GM23338 (cell line): ENCODE results near the gene NIPAL1. TPM values are rescaled to one million over a fixed set of nuclear protein-coding genes. Genes with fewer than 3 reads are reported as not detected.

Experiments used
- ATAC-seq: fragments of 200-7000 bp; cut with Tn5 transposase; 3 replicates; pipeline ENCODE4 v1.9.1; 2020
- DNase-seq: peaks from one replicate; pipeline ENCODE4 v3.0.0-alpha.2; 2015; ENCODE audit warnings: low spot score
- H2AFZ ChIP-seq: fragments of 200-600 bp; sonication (generic); 2 replicates; pipeline ENCODE4 v1.8.0; 2016; ENCODE audit warnings: antibody characterized with exemption, mild to moderate bottlenecking, moderate library complexity
- H3F3A ChIP-seq: fragments of 200-600 bp; sonication (generic); replicated peaks from 2 replicates; pipeline ENCODE4 v1.8.0; 2017; ENCODE audit warnings: antibody characterized with exemption, mixed run types, low read depth
- H3K27ac ChIP-seq: fragments of 200-600 bp; sonication (generic); 2 replicates; pipeline ENCODE4 v1.6.1; 2016; ENCODE audit warnings: low read depth
- H3K27me3 ChIP-seq: fragments of 200-600 bp; sonication (generic); 2 replicates; pipeline ENCODE4 v1.8.0; 2016; ENCODE audit warnings: mild to moderate bottlenecking, mixed run types, moderate library complexity; ENCODE audit not compliant: insufficient read depth
- H3K36me3 ChIP-seq: fragments of 200-600 bp; sonication (generic); 2 replicates; pipeline ENCODE4 v1.8.0; 2016; ENCODE audit warnings: mild to moderate bottlenecking; ENCODE audit not compliant: insufficient read depth
- H3K4me1 ChIP-seq: fragments of 200-600 bp; sonication (generic); 2 replicates; pipeline ENCODE4 v1.8.0; 2016; ENCODE audit warnings: mild to moderate bottlenecking, moderate library complexity; ENCODE audit not compliant: insufficient read depth
- H3K4me2 ChIP-seq: fragments of 200-600 bp; sonication (generic); 2 replicates; pipeline ENCODE4 v1.7.1; 2017; ENCODE audit warnings: mixed run types
- H3K4me3 ChIP-seq: fragments of 200-600 bp; sonication (generic); 2 replicates; pipeline ENCODE4 v1.6.1; 2016; ENCODE audit warnings: mixed run types
- H3K79me2 ChIP-seq: fragments of 200-600 bp; sonication (generic); replicated peaks from 2 replicates; pipeline ENCODE4 v1.8.0; 2017; ENCODE audit warnings: mild to moderate bottlenecking; ENCODE audit not compliant: insufficient read depth
- H3K9me2 ChIP-seq: fragments of 200-600 bp; sonication (generic); 2 replicates; pipeline ENCODE4 v1.8.0; 2017; ENCODE audit not compliant: insufficient read depth
- H4K20me1 ChIP-seq: fragments of 200-600 bp; sonication (generic); replicated peaks from 2 replicates; pipeline ENCODE4 v1.8.0; 2017; ENCODE audit warnings: mild to moderate bottlenecking; ENCODE audit not compliant: insufficient read depth
- H3K27ac Mint-ChIP-seq: 2 replicates; pipeline ENCODE4 v1.8.0; 2020; ENCODE audit warnings: inconsistent platforms, mild to moderate bottlenecking, moderate library complexity, mixed read lengths
- H3K27me3 Mint-ChIP-seq: 3 replicates; pipeline ENCODE4 v1.8.0; 2022; ENCODE audit warnings: low read depth, mild to moderate bottlenecking, moderate library complexity, mixed read lengths, inconsistent platforms; ENCODE audit not compliant: insufficient read depth, poor library complexity
- H3K36me3 Mint-ChIP-seq: 3 replicates; pipeline ENCODE4 v1.8.0; 2021; ENCODE audit warnings: low read depth, mild to moderate bottlenecking, inconsistent platforms, moderate library complexity, mixed read lengths
- H3K4me1 Mint-ChIP-seq: 3 replicates; pipeline ENCODE4 v1.8.0; 2020; ENCODE audit warnings: mild to moderate bottlenecking, inconsistent platforms, mixed read lengths
- H3K4me3 Mint-ChIP-seq: 3 replicates; pipeline ENCODE4 v1.8.0; 2021; ENCODE audit warnings: moderate library complexity, mild to moderate bottlenecking, inconsistent platforms, mixed read lengths
- H3K9me3 Mint-ChIP-seq: 3 replicates; pipeline ENCODE4 v1.8.0; 2020; ENCODE audit warnings: moderate library complexity, mild to moderate bottlenecking, inconsistent platforms, mixed read lengths
- CREB1 ChIP-seq: fragments of 250-450 bp; sonication (Bioruptor Pico); IDR thresholded peaks from 2 replicates; pipeline ENCODE4 v1.5.0; 2020; ENCODE audit warnings: low read depth, mild to moderate bottlenecking, moderate library complexity
- ETS1 ChIP-seq: IDR thresholded peaks from 2 replicates; pipeline ENCODE4 v1.6.1; 2016; ENCODE audit warnings: antibody characterized with exemption
- EZH2 ChIP-seq: fragments of 200-600 bp; sonication (generic); IDR thresholded peaks from one replicate; pipeline ENCODE4 v1.8.0; 2017; ENCODE audit warnings: antibody characterized with exemption, mild to moderate bottlenecking, low read depth; ENCODE audit not compliant: unreplicated experiment
- EZH2phosphoT487 ChIP-seq: fragments of 200-600 bp; sonication (generic); IDR thresholded peaks from one replicate; pipeline ENCODE4 v1.8.1; 2018; ENCODE audit warnings: antibody characterized with exemption; ENCODE audit not compliant: unreplicated experiment
- JUNB ChIP-seq: IDR thresholded peaks from one replicate; pipeline ENCODE4 v1.6.1; 2016; ENCODE audit warnings: antibody characterized with exemption; ENCODE audit not compliant: unreplicated experiment
- NANOG ChIP-seq: IDR thresholded peaks from 2 replicates; pipeline ENCODE4 v1.6.1; 2016; ENCODE audit warnings: antibody characterized with exemption, borderline replicate concordance
- POLR2AphosphoS5 ChIP-seq: IDR thresholded peaks from 2 replicates; pipeline ENCODE4 v1.6.1; 2016; ENCODE audit warnings: antibody characterized with exemption, low read depth
- REST ChIP-seq: IDR thresholded peaks from one replicate; pipeline ENCODE4 v1.6.1; 2018; ENCODE audit warnings: antibody characterized with exemption; ENCODE audit not compliant: unreplicated experiment
- STAT1 ChIP-seq: IDR thresholded peaks from one replicate; pipeline ENCODE4 v1.6.1; 2016; ENCODE audit warnings: antibody characterized with exemption; ENCODE audit not compliant: unreplicated experiment
- ZNF114 ChIP-seq: fragments of 250-450 bp; sonication (Bioruptor Pico); IDR thresholded peaks from 2 replicates; pipeline ENCODE4 v1.5.0; 2020; ENCODE audit warnings: mild to moderate bottlenecking, moderate library complexity
- ZNF331 ChIP-seq: fragments of 250-450 bp; sonication (Bioruptor Pico); IDR thresholded peaks from 2 replicates; pipeline ENCODE4 v1.5.0; 2020; ENCODE audit warnings: low read depth, mild to moderate bottlenecking, moderate library complexity
- polyA plus RNA-seq: library from polyadenylated mRNA; unstranded; fragments of >200 nt; fragmentation: Nextera tagmentation; extraction: Ambion mirVana; gene quantifications from 2 replicates; pipeline ENCODE4 v1.2.1, GENCODE V29; 2016
- total RNA-seq: library from RNA; depleted of rRNA; stranded (reverse); fragments of >200 nt; shearing (Covaris generic); gene quantifications from 2 replicates; pipeline ENCODE4 v1.2.3, GENCODE V29; 2014
- TF ChIP-seq, protein P1 (sequence below): fragments of 250-450 bp; sonication (Bioruptor Pico); IDR thresholded peaks from 2 replicates; pipeline ENCODE4 v1.5.0; 2020; ENCODE audit warnings: mild to moderate bottlenecking, moderate library complexity
- TF ChIP-seq, protein P2 (sequence below), 2 experiments: fragments of 200-600 bp in 1 of 2; sonication (generic) in 1 of 2; conservative IDR thresholded peaks; 2 replicates each; pipeline versions ENCODE4 v1.5.1 to v1.6.1; 2016 to 2017; ENCODE audit warnings: antibody characterized with exemption in 2 of 2, low read depth in 2 of 2, mild to moderate bottlenecking in 2 of 2, moderate library complexity in 1 of 2

The NIPAL1 gene
- total and polyA plus RNA-seq, 2 experiments from 2014 or later: 5.3 to 8.2 TPM

GRCh38 chr4:48032721-48033120 is 16.1 kb downstream of the NIPAL1 start:
- ATAC-seq (no peak), DNase-seq (no peak)
- Histone ChIP-seq H3K4me2 (no peak overlapping the region), H2AFZ (no peak overlapping the region), H3K9me2 (no peaks in the 10 kb centered on the region), H3F3A (no peaks in the 10 kb centered on the region), H3K36me3 (no peaks in the 10 kb centered on the region), H3K27ac (no peak overlapping the region), H3K4me1 (peaks cover 25% of the 10 kb centered on the region), H3K4me3 (no peak overlapping the region), H3K27me3 (no peaks in the 10 kb centered on the region), H3K79me2 (no peaks in the 10 kb centered on the region), H4K20me1 (no peaks in the 10 kb centered on the region)
- Mint-ChIP-seq H3K36me3 (peaks cover 3% of the 10 kb centered on the region; the same call in 2 of the 3 replicates), H3K9me3 (no peaks in the 10 kb centered on the region), H3K4me1 (peaks cover 31% of the 10 kb centered on the region), H3K27me3 (no peaks in the 10 kb centered on the region), H3K4me3 (no peak overlapping the region), H3K27ac (no peak overlapping the region)
- TF ChIP-seq ZNF114 (no peak), NANOG (no peak), REST (no peak), EZH2phosphoT487 (no peak), JUNB (no peak), EZH2 (no peak), POLR2AphosphoS5 (no peak), ETS1 (no peak), ZNF331 (CRISPR knock-in tag) (no peak), STAT1 (no peak), CREB1 (no peak)
- TF ChIP-seq, protein P1, sequence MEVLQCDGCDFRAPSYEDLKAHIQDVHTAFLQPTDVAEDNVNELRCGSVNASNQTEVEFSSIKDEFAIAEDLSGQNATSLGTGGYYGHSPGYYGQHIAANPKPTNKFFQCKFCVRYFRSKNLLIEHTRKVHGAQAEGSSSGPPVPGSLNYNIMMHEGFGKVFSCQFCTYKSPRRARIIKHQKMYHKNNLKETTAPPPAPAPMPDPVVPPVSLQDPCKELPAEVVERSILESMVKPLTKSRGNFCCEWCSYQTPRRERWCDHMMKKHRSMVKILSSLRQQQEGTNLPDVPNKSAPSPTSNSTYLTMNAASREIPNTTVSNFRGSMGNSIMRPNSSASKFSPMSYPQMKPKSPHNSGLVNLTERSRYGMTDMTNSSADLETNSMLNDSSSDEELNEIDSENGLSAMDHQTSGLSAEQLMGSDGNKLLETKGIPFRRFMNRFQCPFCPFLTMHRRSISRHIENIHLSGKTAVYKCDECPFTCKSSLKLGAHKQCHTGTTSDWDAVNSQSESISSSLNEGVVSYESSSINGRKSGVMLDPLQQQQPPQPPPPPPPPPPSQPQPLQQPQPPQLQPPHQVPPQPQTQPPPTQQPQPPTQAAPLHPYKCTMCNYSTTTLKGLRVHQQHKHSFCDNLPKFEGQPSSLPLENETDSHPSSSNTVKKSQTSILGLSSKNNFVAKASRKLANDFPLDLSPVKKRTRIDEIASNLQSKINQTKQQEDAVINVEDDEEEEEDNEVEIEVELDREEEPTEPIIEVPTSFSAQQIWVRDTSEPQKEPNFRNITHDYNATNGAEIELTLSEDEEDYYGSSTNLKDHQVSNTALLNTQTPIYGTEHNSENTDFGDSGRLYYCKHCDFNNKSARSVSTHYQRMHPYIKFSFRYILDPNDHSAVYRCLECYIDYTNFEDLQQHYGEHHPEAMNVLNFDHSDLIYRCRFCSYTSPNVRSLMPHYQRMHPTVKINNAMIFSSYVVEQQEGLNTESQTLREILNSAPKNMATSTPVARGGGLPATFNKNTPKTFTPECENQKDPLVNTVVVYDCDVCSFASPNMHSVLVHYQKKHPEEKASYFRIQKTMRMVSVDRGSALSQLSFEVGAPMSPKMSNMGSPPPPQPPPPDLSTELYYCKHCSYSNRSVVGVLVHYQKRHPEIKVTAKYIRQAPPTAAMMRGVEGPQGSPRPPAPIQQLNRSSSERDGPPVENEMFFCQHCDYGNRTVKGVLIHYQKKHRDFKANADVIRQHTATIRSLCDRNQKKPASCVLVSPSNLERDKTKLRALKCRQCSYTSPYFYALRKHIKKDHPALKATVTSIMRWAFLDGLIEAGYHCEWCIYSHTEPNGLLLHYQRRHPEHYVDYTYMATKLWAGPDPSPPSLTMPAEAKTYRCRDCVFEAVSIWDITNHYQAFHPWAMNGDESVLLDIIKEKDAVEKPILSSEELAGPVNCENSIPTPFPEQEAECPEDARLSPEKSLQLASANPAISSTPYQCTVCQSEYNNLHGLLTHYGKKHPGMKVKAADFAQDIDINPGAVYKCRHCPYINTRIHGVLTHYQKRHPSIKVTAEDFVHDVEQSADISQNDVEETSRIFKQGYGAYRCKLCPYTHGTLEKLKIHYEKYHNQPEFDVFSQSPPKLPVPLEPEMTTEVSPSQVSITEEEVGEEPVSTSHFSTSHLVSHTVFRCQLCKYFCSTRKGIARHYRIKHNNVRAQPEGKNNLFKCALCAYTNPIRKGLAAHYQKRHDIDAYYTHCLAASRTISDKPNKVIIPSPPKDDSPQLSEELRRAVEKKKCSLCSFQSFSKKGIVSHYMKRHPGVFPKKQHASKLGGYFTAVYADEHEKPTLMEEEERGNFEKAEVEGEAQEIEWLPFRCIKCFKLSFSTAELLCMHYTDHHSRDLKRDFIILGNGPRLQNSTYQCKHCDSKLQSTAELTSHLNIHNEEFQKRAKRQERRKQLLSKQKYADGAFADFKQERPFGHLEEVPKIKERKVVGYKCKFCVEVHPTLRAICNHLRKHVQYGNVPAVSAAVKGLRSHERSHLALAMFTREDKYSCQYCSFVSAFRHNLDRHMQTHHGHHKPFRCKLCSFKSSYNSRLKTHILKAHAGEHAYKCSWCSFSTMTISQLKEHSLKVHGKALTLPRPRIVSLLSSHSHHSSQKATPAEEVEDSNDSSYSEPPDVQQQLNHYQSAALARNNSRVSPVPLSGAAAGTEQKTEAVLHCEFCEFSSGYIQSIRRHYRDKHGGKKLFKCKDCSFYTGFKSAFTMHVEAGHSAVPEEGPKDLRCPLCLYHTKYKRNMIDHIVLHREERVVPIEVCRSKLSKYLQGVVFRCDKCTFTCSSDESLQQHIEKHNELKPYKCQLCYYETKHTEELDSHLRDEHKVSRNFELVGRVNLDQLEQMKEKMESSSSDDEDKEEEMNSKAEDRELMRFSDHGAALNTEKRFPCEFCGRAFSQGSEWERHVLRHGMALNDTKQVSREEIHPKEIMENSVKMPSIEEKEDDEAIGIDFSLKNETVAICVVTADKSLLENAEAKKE (CRISPR knock-in tag): no peak
- TF ChIP-seq, protein P2, sequence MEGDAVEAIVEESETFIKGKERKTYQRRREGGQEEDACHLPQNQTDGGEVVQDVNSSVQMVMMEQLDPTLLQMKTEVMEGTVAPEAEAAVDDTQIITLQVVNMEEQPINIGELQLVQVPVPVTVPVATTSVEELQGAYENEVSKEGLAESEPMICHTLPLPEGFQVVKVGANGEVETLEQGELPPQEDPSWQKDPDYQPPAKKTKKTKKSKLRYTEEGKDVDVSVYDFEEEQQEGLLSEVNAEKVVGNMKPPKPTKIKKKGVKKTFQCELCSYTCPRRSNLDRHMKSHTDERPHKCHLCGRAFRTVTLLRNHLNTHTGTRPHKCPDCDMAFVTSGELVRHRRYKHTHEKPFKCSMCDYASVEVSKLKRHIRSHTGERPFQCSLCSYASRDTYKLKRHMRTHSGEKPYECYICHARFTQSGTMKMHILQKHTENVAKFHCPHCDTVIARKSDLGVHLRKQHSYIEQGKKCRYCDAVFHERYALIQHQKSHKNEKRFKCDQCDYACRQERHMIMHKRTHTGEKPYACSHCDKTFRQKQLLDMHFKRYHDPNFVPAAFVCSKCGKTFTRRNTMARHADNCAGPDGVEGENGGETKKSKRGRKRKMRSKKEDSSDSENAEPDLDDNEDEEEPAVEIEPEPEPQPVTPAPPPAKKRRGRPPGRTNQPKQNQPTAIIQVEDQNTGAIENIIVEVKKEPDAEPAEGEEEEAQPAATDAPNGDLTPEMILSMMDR (conservative IDR thresholded peaks at IDR 0.05; ENCODE audit: low read depth in 2 of 2): no peak
